ENCODE data around the gene STRADB.
"Not testable (repeated sequence)": the region's sequence is repeated elsewhere in the genome, so short reads cannot be mapped to it uniquely, and the experiment has no call there.

STRADB gene

GRCh38 chr2:201425952-201426351 lies 25.6 kb upstream of the STRADB start:
- Histone ChIP-seq H3K4ac (ENCODE audit: low read depth, low read length) (peak overlapping the region; percentile 33), H3K23ac (ENCODE audit: low read length) (no peak overlapping the region), H2AK5ac (ENCODE audit: low read length) (no peak overlapping the region), H3K79me1 (ENCODE audit: low read length) (no peaks in the 10 kb centered on the region), H3K14ac (ENCODE audit: low read length) (no peak overlapping the region), H4K8ac (ENCODE audit: low read depth, low read length) (no peak overlapping the region), H4K12ac (ENCODE audit: low read depth, low read length) (no peak overlapping the region), H3K9me3 (ENCODE audit: insufficient read depth, low read depth, low read length) (peaks cover 2% of the 10 kb centered on the region), H3K4me3 (ENCODE audit: low read depth, low read length) (no peak overlapping the region), H3K79me2 (ENCODE audit: control insufficient read depth, insufficient read depth, low read length, poor library complexity) (no peaks in the 10 kb centered on the region), H2BK12ac (ENCODE audit: low read length) (no peak overlapping the region), H3K27me3 (ENCODE audit: insufficient read depth, low read length) (no peaks in the 10 kb centered on the region), H3K4me2 (ENCODE audit: low read length) (no peak overlapping the region), H3K18ac (ENCODE audit: low read length) (no peak overlapping the region), H3K4me1 (ENCODE audit: control insufficient read depth in 1 of 2, insufficient read depth in 2 of 2, low read length in 2 of 2) (no peaks in the 10 kb centered on the region), H2BK5ac (ENCODE audit: low read depth, low read length, poor library complexity) (no peak overlapping the region), H4K91ac (ENCODE audit: low read depth, low read length) (no peak overlapping the region), H2AFZ (ENCODE audit: insufficient read depth, low read length, poor library complexity) (no peak overlapping the region), H3K36me3 (ENCODE audit: control insufficient read depth in 1 of 2, insufficient read depth in 2 of 2, low read length in 2 of 2) (peaks cover 0 to 4% of the 10 kb centered on the region in 2 experiments), H2BK120ac (ENCODE audit: insufficient read depth, low read length, poor library complexity) (no peak overlapping the region), H3K27ac (ENCODE audit: low read depth, low read length) (no peak overlapping the region), H3K9ac (ENCODE audit: low read length) (no peak overlapping the region)
- DNase-seq: no peak
- no CpG with 5 or more reads among the region's 9 CpGs for WGBS (ENCODE audit: extremely low coverage, insufficient coverage, insufficient read length)

DNA sequence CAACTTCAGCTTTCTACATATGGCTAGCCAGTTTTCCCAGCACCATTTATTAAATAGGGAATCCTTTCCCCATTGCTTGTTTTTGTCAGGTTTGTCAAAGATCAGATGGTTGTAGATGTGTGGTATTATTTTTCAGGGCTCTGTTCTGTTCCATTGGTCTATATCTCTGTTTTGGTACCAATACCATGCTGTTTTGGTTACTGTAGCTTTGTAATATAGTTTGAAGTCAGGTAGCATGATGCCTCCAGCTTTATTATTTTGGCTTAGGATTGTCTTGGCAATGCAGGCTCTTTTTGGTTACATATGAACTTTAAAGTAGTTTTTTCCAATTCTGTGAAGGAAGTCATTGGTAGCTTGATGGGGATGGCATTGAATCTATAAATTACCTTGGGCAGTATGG lies 23.2 kb upstream of the STRADB start:
- not testable (repeated sequence) for H3K79me2 ChIP-seq (ENCODE audit: control insufficient read depth, insufficient read depth, low read length, poor library complexity); H2BK12ac ChIP-seq (ENCODE audit: low read length); H3K9me3 ChIP-seq (ENCODE audit: insufficient read depth, low read depth, low read length); H4K12ac ChIP-seq (ENCODE audit: low read depth, low read length); H3K36me3 ChIP-seq (ENCODE audit: control insufficient read depth in 1 of 2, insufficient read depth in 2 of 2, low read length in 2 of 2); H3K4me3 ChIP-seq (ENCODE audit: low read depth, low read length); H3K4me1 ChIP-seq (ENCODE audit: control insufficient read depth in 1 of 2, insufficient read depth in 2 of 2, low read length in 2 of 2); H2AFZ ChIP-seq (ENCODE audit: insufficient read depth, low read length, poor library complexity); H3K23ac ChIP-seq (ENCODE audit: low read length); H3K18ac ChIP-seq (ENCODE audit: low read length); H2BK120ac ChIP-seq (ENCODE audit: insufficient read depth, low read length, poor library complexity); H2BK5ac ChIP-seq (ENCODE audit: low read depth, low read length, poor library complexity); H3K14ac ChIP-seq (ENCODE audit: low read length); H4K8ac ChIP-seq (ENCODE audit: low read depth, low read length); H3K27me3 ChIP-seq (ENCODE audit: insufficient read depth, low read length); H3K4me2 ChIP-seq (ENCODE audit: low read length); H3K79me1 ChIP-seq (ENCODE audit: low read length); H4K91ac ChIP-seq (ENCODE audit: low read depth, low read length); H2AK5ac ChIP-seq (ENCODE audit: low read length); H3K27ac ChIP-seq (ENCODE audit: low read depth, low read length); DNase-seq; H3K9ac ChIP-seq (ENCODE audit: low read length); H3K4ac ChIP-seq (ENCODE audit: low read depth, low read length)

- not testable (repeated sequence) for H2BK5ac ChIP-seq (ENCODE audit: low read depth, low read length, poor library complexity); H3K27me3 ChIP-seq (ENCODE audit: insufficient read depth, low read length); H3K79me2 ChIP-seq (ENCODE audit: control insufficient read depth, insufficient read depth, low read length, poor library complexity); H3K14ac ChIP-seq (ENCODE audit: low read length); DNase-seq; H3K4ac ChIP-seq (ENCODE audit: low read depth, low read length); H4K8ac ChIP-seq (ENCODE audit: low read depth, low read length); H3K36me3 ChIP-seq (ENCODE audit: control insufficient read depth in 1 of 2, insufficient read depth in 2 of 2, low read length in 2 of 2); H2BK12ac ChIP-seq (ENCODE audit: low read length); H2BK120ac ChIP-seq (ENCODE audit: insufficient read depth, low read length, poor library complexity); H3K18ac ChIP-seq (ENCODE audit: low read length); H4K12ac ChIP-seq (ENCODE audit: low read depth, low read length); H2AK5ac ChIP-seq (ENCODE audit: low read length); H3K9me3 ChIP-seq (ENCODE audit: insufficient read depth, low read depth, low read length); H3K4me1 ChIP-seq (ENCODE audit: control insufficient read depth in 1 of 2, insufficient read depth in 2 of 2, low read length in 2 of 2); H3K4me2 ChIP-seq (ENCODE audit: low read length); H4K91ac ChIP-seq (ENCODE audit: low read depth, low read length); H2AFZ ChIP-seq (ENCODE audit: insufficient read depth, low read length, poor library complexity); H3K9ac ChIP-seq (ENCODE audit: low read length); H3K27ac ChIP-seq (ENCODE audit: low read depth, low read length); H3K23ac ChIP-seq (ENCODE audit: low read length); H3K4me3 ChIP-seq (ENCODE audit: low read depth, low read length); H3K79me1 ChIP-seq (ENCODE audit: low read length)
- no CpG with 5 or more reads among the region's 6 CpGs for WGBS (ENCODE audit: extremely low coverage, insufficient coverage, insufficient read length)
Observed at GRCh38 chr2:201429835-201430234, 21.7 kb upstream of the STRADB start.

DNA sequence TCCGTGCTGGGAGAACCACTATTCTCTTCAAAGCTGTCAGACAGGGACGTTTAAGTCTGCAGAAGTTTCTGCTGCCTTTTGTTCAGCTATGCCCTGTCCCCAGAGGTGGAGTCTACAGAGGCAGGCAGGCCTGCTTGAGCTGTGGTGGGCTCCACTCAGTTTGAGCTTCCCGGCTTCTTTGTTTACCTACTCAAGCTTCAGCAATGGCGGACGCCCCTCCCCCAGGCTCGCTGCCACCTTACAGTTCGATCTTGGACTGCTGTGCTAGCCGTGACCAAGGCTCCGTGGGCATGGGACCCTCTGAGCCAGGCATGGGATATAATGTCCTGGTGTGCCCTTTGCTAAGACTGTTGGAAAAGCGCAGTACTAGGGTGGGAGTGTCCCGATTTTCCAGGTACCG lies 21.2 kb upstream of the STRADB start:
- not testable (repeated sequence) for H3K18ac ChIP-seq (ENCODE audit: low read length); H3K4ac ChIP-seq (ENCODE audit: low read depth, low read length); H3K27ac ChIP-seq (ENCODE audit: low read depth, low read length); H3K4me3 ChIP-seq (ENCODE audit: low read depth, low read length); H3K4me2 ChIP-seq (ENCODE audit: low read length); H3K14ac ChIP-seq (ENCODE audit: low read length); H3K27me3 ChIP-seq (ENCODE audit: insufficient read depth, low read length); H2BK5ac ChIP-seq (ENCODE audit: low read depth, low read length, poor library complexity); H3K23ac ChIP-seq (ENCODE audit: low read length); H3K9ac ChIP-seq (ENCODE audit: low read length); H2AK5ac ChIP-seq (ENCODE audit: low read length); H3K36me3 ChIP-seq (ENCODE audit: control insufficient read depth in 1 of 2, insufficient read depth in 2 of 2, low read length in 2 of 2); H3K4me1 ChIP-seq (ENCODE audit: control insufficient read depth in 1 of 2, insufficient read depth in 2 of 2, low read length in 2 of 2); H4K91ac ChIP-seq (ENCODE audit: low read depth, low read length); H3K79me1 ChIP-seq (ENCODE audit: low read length); H2BK120ac ChIP-seq (ENCODE audit: insufficient read depth, low read length, poor library complexity); DNase-seq; H4K8ac ChIP-seq (ENCODE audit: low read depth, low read length); H2AFZ ChIP-seq (ENCODE audit: insufficient read depth, low read length, poor library complexity); H3K9me3 ChIP-seq (ENCODE audit: insufficient read depth, low read depth, low read length); H3K79me2 ChIP-seq (ENCODE audit: control insufficient read depth, insufficient read depth, low read length, poor library complexity); H4K12ac ChIP-seq (ENCODE audit: low read depth, low read length); H2BK12ac ChIP-seq (ENCODE audit: low read length)
- WGBS (ENCODE audit: extremely low coverage, insufficient coverage, insufficient read length): no CpG with 5 or more reads among the region's 12 CpGs

GRCh38 chr2:201430839-201431238 lies 20.7 kb upstream of the STRADB start:
- H3K4me1 ChIP-seq (ENCODE audit: control insufficient read depth in 1 of 2, insufficient read depth in 2 of 2, low read length in 2 of 2): no peaks in the 10 kb centered on the region
- no peak overlapping the region for H2BK5ac ChIP-seq (ENCODE audit: low read depth, low read length, poor library complexity)
- no peak overlapping the region for H3K4ac ChIP-seq (ENCODE audit: low read depth, low read length)
- H4K91ac ChIP-seq (ENCODE audit: low read depth, low read length): no peak overlapping the region
- no peak overlapping the region for H4K12ac ChIP-seq (ENCODE audit: low read depth, low read length)
- no peaks in the 10 kb centered on the region for H3K27me3 ChIP-seq (ENCODE audit: insufficient read depth, low read length)
- H3K9me3 ChIP-seq (ENCODE audit: insufficient read depth, low read depth, low read length): peaks cover 2% of the 10 kb centered on the region
- H3K36me3 ChIP-seq (ENCODE audit: control insufficient read depth in 1 of 2, insufficient read depth in 2 of 2, low read length in 2 of 2): peaks cover 0 to 4% of the 10 kb centered on the region in 2 experiments
- no CpG with 5 or more reads among the region's 5 CpGs for WGBS (ENCODE audit: extremely low coverage, insufficient coverage, insufficient read length)
- H3K4me3 ChIP-seq (ENCODE audit: low read depth, low read length): no peak overlapping the region
- H3K4me2 ChIP-seq (ENCODE audit: low read length): no peak overlapping the region
- H3K9ac ChIP-seq (ENCODE audit: low read length): no peak overlapping the region
- H3K18ac ChIP-seq (ENCODE audit: low read length): no peak overlapping the region
- H4K8ac ChIP-seq (ENCODE audit: low read depth, low read length): no peak overlapping the region
- H2AFZ ChIP-seq (ENCODE audit: insufficient read depth, low read length, poor library complexity): no peak overlapping the region
- H3K79me1 ChIP-seq (ENCODE audit: low read length): no peaks in the 10 kb centered on the region
- no peak overlapping the region for H3K23ac ChIP-seq (ENCODE audit: low read length)
- no peak overlapping the region for H2BK12ac ChIP-seq (ENCODE audit: low read length)
- DNase-seq: no peak
- H2BK120ac ChIP-seq (ENCODE audit: insufficient read depth, low read length, poor library complexity): no peak overlapping the region
- H2AK5ac ChIP-seq (ENCODE audit: low read length): no peak overlapping the region
- H3K27ac ChIP-seq (ENCODE audit: low read depth, low read length): no peak overlapping the region
- H3K79me2 ChIP-seq (ENCODE audit: control insufficient read depth, insufficient read depth, low read length, poor library complexity): no peaks in the 10 kb centered on the region
- H3K14ac ChIP-seq (ENCODE audit: low read length): no peak overlapping the region
